HEK293 (cell line): ENCODE measurements around the gene TMIE.
"Not testable (repeated sequence)": the region's sequence is repeated elsewhere in the genome, so short reads cannot be mapped to it uniquely, and the experiment has no call there.

Experiments
- REPIN1 ChIP-seq: fragments of 450-650 bp; formaldehyde crosslinking; IDR thresholded peaks from 2 replicates; pipeline ENCODE4 v1.5.1; 2017; ENCODE audit warnings: missing biosample characterization, missing genetic modification characterization, low read depth
- YY1 ChIP-seq: fragments of 450-650 bp; formaldehyde crosslinking; IDR thresholded peaks from 2 replicates; pipeline ENCODE4 v1.5.1; 2018; ENCODE audit warnings: missing biosample characterization, missing genetic modification characterization
- YY2 ChIP-seq: fragments of 450-650 bp; formaldehyde crosslinking; IDR thresholded peaks from 2 replicates; pipeline ENCODE4 v1.5.1; 2016; ENCODE audit warnings: missing biosample characterization, missing genetic modification characterization
- ZBTB21 ChIP-seq: fragments of 450-650 bp; formaldehyde crosslinking; IDR thresholded peaks from 2 replicates; pipeline ENCODE4 v1.5.1; 2017; ENCODE audit warnings: missing biosample characterization, missing genetic modification characterization
- ZBTB7A ChIP-seq: fragments of 450-650 bp; formaldehyde crosslinking; IDR thresholded peaks from 2 replicates; pipeline ENCODE4 v1.5.1; 2016; ENCODE audit warnings: low read depth, missing biosample characterization, missing genetic modification characterization
- ZNF510 ChIP-seq: fragments of 450-650 bp; formaldehyde crosslinking; IDR thresholded peaks from 2 replicates; pipeline ENCODE4 v1.5.1; 2018; ENCODE audit warnings: mild to moderate bottlenecking, missing genetic modification characterization, missing biosample characterization; ENCODE audit not compliant: insufficient replicate concordance
- ZNF843 ChIP-seq: fragments of 450-650 bp; formaldehyde crosslinking; IDR thresholded peaks from 2 replicates; pipeline ENCODE4 v1.5.1; 2016; ENCODE audit warnings: missing biosample characterization, missing genetic modification characterization
- ZSCAN5A ChIP-seq: fragments of 450-650 bp; formaldehyde crosslinking; IDR thresholded peaks from 2 replicates; pipeline ENCODE4 v1.5.1; 2016; ENCODE audit warnings: missing biosample characterization, missing genetic modification characterization
- TF ChIP-seq, protein P1 (sequence below): fragments of 450-650 bp; formaldehyde crosslinking; IDR thresholded peaks from 2 replicates; pipeline ENCODE4 v1.5.1; 2016; ENCODE audit warnings: missing biosample characterization, missing genetic modification characterization
- TF ChIP-seq, protein P2 (sequence below): fragments of 450-650 bp; IDR thresholded peaks from 2 replicates; pipeline ENCODE4 v1.5.1; 2018; ENCODE audit warnings: missing biosample characterization, missing genetic modification characterization
- TF ChIP-seq, protein P3 (sequence below): IDR thresholded peaks from 2 replicates; pipeline ENCODE4 v1.6.1; 2011; ENCODE audit warnings: mild to moderate bottlenecking, low read depth, low read length, borderline replicate concordance

DNA sequence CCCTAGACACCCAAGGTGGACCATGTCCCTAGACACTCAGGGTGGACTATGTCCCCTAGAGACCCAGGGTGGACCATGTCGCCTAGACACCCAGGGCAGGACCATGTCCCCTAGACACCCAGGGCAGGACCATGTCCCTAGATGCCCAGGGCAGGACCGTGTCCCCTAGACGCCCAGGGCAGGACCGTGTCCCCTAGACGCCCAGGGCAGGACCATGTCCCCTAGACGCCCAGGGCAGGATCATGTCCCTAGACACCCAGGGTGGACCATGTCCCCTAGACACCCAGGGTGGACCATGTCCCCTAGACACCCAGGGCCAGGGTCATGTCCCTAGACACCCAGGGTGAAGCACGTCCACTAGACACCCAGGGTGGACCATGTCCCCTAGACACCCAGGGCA, 3.2 kb downstream of the TMIE start:
- TF ChIP-seq, protein P1, sequence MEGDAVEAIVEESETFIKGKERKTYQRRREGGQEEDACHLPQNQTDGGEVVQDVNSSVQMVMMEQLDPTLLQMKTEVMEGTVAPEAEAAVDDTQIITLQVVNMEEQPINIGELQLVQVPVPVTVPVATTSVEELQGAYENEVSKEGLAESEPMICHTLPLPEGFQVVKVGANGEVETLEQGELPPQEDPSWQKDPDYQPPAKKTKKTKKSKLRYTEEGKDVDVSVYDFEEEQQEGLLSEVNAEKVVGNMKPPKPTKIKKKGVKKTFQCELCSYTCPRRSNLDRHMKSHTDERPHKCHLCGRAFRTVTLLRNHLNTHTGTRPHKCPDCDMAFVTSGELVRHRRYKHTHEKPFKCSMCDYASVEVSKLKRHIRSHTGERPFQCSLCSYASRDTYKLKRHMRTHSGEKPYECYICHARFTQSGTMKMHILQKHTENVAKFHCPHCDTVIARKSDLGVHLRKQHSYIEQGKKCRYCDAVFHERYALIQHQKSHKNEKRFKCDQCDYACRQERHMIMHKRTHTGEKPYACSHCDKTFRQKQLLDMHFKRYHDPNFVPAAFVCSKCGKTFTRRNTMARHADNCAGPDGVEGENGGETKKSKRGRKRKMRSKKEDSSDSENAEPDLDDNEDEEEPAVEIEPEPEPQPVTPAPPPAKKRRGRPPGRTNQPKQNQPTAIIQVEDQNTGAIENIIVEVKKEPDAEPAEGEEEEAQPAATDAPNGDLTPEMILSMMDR (tag by site-specific recombination): not testable (repeated sequence)
- TF ChIP-seq ZSCAN5A, REPIN1, ZBTB7A, YY1, ZBTB21, YY2, ZNF843, ZNF510 (tag by site-specific recombination): not testable (repeated sequence)
- TF ChIP-seq, protein P2, sequence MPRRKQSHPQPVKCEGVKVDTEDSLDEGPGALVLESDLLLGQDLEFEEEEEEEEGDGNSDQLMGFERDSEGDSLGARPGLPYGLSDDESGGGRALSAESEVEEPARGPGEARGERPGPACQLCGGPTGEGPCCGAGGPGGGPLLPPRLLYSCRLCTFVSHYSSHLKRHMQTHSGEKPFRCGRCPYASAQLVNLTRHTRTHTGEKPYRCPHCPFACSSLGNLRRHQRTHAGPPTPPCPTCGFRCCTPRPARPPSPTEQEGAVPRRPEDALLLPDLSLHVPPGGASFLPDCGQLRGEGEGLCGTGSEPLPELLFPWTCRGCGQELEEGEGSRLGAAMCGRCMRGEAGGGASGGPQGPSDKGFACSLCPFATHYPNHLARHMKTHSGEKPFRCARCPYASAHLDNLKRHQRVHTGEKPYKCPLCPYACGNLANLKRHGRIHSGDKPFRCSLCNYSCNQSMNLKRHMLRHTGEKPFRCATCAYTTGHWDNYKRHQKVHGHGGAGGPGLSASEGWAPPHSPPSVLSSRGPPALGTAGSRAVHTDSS (tag by site-specific recombination): not testable (repeated sequence)
- TF ChIP-seq, protein P3, sequence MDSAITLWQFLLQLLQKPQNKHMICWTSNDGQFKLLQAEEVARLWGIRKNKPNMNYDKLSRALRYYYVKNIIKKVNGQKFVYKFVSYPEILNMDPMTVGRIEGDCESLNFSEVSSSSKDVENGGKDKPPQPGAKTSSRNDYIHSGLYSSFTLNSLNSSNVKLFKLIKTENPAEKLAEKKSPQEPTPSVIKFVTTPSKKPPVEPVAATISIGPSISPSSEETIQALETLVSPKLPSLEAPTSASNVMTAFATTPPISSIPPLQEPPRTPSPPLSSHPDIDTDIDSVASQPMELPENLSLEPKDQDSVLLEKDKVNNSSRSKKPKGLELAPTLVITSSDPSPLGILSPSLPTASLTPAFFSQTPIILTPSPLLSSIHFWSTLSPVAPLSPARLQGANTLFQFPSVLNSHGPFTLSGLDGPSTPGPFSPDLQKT: not testable (repeated sequence)
